SU-DHL-6 (cell line): ENCODE measurements around the gene MRPL2.
"Not testable (repeated sequence)": the region's sequence is repeated elsewhere in the genome, so short reads cannot be mapped to it uniquely, and the experiment has no call there.

Experiments used
- H2AFZ ChIP-seq: fragments of 200-600 bp; sonication (generic); 2 replicates; pipeline ENCODE4 v1.6.1; 2014; ENCODE audit warnings: low read depth, mild to moderate bottlenecking, moderate library complexity, mixed read lengths, antibody characterized with exemption, low read length; ENCODE audit not compliant: severe bottlenecking
- H3F3A ChIP-seq: fragments of 200-600 bp; shearing (Covaris generic); 2 replicates; pipeline ENCODE4 v1.6.0; 2016; ENCODE audit warnings: antibody characterized with exemption, mild to moderate bottlenecking; ENCODE audit not compliant: insufficient read depth
- H3K27ac ChIP-seq: fragments of 200-600 bp; sonication (generic); 2 replicates; pipeline ENCODE4 v1.5.1; 2016; ENCODE audit warnings: low read depth, mild to moderate bottlenecking, low read length, moderate library complexity, mixed read lengths
- H3K27me3 ChIP-seq: fragments of 200-600 bp; sonication (generic), shearing (Covaris generic); 2 replicates; pipeline ENCODE4 v1.6.0; 2014; ENCODE audit warnings: mild to moderate bottlenecking, low read length
- H3K36me3 ChIP-seq: fragments of 200-600 bp; sonication (generic); 2 replicates; pipeline ENCODE4 v1.6.1; 2014; ENCODE audit warnings: mild to moderate bottlenecking, low read length, mixed read lengths
- H3K4me2 ChIP-seq: fragments of 300-600, 200-600 bp; shearing (Covaris generic), sonication (generic); 2 replicates; pipeline ENCODE4 v1.6.0; 2014; ENCODE audit warnings: low read length, low read depth, mild to moderate bottlenecking; ENCODE audit not compliant: poor library complexity, severe bottlenecking
- H3K4me3 ChIP-seq: fragments of 200-600 bp; sonication (generic); 2 replicates; pipeline ENCODE4 v1.5.1; 2014; ENCODE audit warnings: antibody characterized with exemption, low read length, mild to moderate bottlenecking, mixed read lengths; ENCODE audit not compliant: insufficient read depth, poor library complexity, severe bottlenecking
- H3K79me2 ChIP-seq: fragments of 200-600 bp; sonication (generic); 2 replicates; pipeline ENCODE4 v1.6.1; 2014; ENCODE audit warnings: mild to moderate bottlenecking, low read length, moderate library complexity; ENCODE audit not compliant: insufficient read depth
- H3K9ac ChIP-seq: fragments of 200-600 bp; sonication (generic); 2 replicates; pipeline ENCODE4 v1.7.0; 2014; ENCODE audit warnings: mild to moderate bottlenecking, low read length
- H3K9me2 ChIP-seq: fragments of 200-600 bp; sonication (generic); replicated peaks from 2 replicates; pipeline ENCODE4 v1.6.1; 2014; ENCODE audit warnings: low read length; ENCODE audit not compliant: insufficient read depth
- H3K9me3 ChIP-seq: fragments of 200-600 bp; sonication (generic); 2 replicates; pipeline ENCODE4 v1.6.1; 2014; ENCODE audit warnings: low read length, mixed read lengths; ENCODE audit not compliant: insufficient read depth
- H4K20me1 ChIP-seq: fragments of 200-600 bp; sonication (generic); 2 replicates; pipeline ENCODE4 v1.6.1; 2014; ENCODE audit warnings: low read depth, mild to moderate bottlenecking, antibody characterized with exemption, low read length, moderate library complexity, mixed read lengths
- EZH2phosphoT487 ChIP-seq: fragments of 200-600 bp; sonication (generic), shearing (Covaris generic); conservative IDR thresholded peaks from 2 replicates; pipeline ENCODE4 v1.6.1; 2018; ENCODE audit warnings: mild to moderate bottlenecking, antibody characterized with exemption, low read length, moderate library complexity, mixed read lengths
- TF ChIP-seq, protein P1 (sequence below): fragments of 200-600 bp; sonication (generic); IDR thresholded peaks from one replicate; pipeline ENCODE4 v1.5.1; 2017; ENCODE audit warnings: antibody characterized with exemption, mild to moderate bottlenecking, low read length, moderate library complexity; ENCODE audit not compliant: insufficient read depth, poor library complexity, severe bottlenecking

MRPL2 gene

DNA sequence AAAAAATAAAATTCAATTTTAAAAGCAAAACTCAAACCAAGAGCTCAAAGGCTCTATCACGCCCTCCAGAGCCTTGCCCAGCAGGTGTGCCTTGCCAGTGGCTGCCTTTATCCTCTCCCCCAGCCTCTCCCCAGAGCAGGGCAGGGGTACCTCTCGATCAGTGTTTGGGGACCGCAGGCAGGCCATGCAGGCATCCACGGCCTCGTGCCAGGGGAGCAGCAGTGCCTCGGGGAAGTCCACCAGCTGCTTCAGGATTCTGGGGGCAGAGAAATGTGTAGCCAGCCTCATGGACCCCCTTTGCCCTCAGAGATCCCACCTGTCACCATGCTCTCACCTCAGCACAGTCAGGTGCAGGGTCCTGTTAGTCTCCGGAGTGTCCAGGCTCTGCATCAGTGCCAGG is 11.2 kb downstream of the MRPL2 start:
- Histone ChIP-seq H3K79me2 (no peaks in the 10 kb centered on the region; the same call in 1 of the 2 replicates), H3K36me3 (no peaks in the 10 kb centered on the region), H3K9me3 (no peaks in the 10 kb centered on the region), H3K9me2 (no peaks in the 10 kb centered on the region), H3F3A (peaks cover 6% of the 10 kb centered on the region; the same call in 1 of the 2 replicates), H3K4me3 (no peak overlapping the region), H3K27ac (no peak overlapping the region), H4K20me1 (no peaks in the 10 kb centered on the region), H2AFZ (no peak overlapping the region), H3K9ac (no peak overlapping the region), H3K27me3 (no peaks in the 10 kb centered on the region), H3K4me2 (no peak overlapping the region)
- no peak for TF ChIP-seq EZH2phosphoT487
- TF ChIP-seq, protein P1, sequence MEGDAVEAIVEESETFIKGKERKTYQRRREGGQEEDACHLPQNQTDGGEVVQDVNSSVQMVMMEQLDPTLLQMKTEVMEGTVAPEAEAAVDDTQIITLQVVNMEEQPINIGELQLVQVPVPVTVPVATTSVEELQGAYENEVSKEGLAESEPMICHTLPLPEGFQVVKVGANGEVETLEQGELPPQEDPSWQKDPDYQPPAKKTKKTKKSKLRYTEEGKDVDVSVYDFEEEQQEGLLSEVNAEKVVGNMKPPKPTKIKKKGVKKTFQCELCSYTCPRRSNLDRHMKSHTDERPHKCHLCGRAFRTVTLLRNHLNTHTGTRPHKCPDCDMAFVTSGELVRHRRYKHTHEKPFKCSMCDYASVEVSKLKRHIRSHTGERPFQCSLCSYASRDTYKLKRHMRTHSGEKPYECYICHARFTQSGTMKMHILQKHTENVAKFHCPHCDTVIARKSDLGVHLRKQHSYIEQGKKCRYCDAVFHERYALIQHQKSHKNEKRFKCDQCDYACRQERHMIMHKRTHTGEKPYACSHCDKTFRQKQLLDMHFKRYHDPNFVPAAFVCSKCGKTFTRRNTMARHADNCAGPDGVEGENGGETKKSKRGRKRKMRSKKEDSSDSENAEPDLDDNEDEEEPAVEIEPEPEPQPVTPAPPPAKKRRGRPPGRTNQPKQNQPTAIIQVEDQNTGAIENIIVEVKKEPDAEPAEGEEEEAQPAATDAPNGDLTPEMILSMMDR: no peak

GRCh38 chr6:43045371-43045930 is 13.8 kb downstream of the MRPL2 start:
- Histone ChIP-seq H3K4me3 (no peak overlapping the region), H3K36me3 (no peaks in the 10 kb centered on the region), H4K20me1 (no peaks in the 10 kb centered on the region), H2AFZ (no peak overlapping the region), H3K79me2 (no peaks in the 10 kb centered on the region), H3K9me3 (no peaks in the 10 kb centered on the region), H3K27me3 (no peaks in the 10 kb centered on the region), H3F3A (peaks cover 6% of the 10 kb centered on the region; the same call in 1 of the 2 replicates), H3K9me2 (no peaks in the 10 kb centered on the region), H3K4me2 (no peak overlapping the region), H3K9ac (no peak overlapping the region), H3K27ac (no peak overlapping the region)
- TF ChIP-seq, protein P1: no peak
- TF ChIP-seq EZH2phosphoT487: no peak

- TF ChIP-seq EZH2phosphoT487: no peak
- TF ChIP-seq, protein P1: no peak
- no peak overlapping the region for H3K27ac ChIP-seq
- H4K20me1 ChIP-seq: no peaks in the 10 kb centered on the region
- no peaks in the 10 kb centered on the region for H3K79me2 ChIP-seq
- no peak overlapping the region for H3K9ac ChIP-seq
- peaks cover 6% of the 10 kb centered on the region; the same call in 1 of the 2 replicates for H3F3A ChIP-seq
- H3K36me3 ChIP-seq: no peaks in the 10 kb centered on the region
- no peak overlapping the region for H3K4me3 ChIP-seq
- H3K4me2 ChIP-seq: no peak overlapping the region
- H3K9me2 ChIP-seq: no peaks in the 10 kb centered on the region
- no peaks in the 10 kb centered on the region for H3K9me3 ChIP-seq
- no peaks in the 10 kb centered on the region for H3K27me3 ChIP-seq
- no peak overlapping the region for H2AFZ ChIP-seq
Observed at GRCh38 chr6:43043310-43043709, 15.9 kb downstream of the MRPL2 start.

- H3K27me3 ChIP-seq, H3F3A ChIP-seq, H4K20me1 ChIP-seq, H3K4me3 ChIP-seq, H3K27ac ChIP-seq, H3K9me2 ChIP-seq, H3K9me3 ChIP-seq, H3K79me2 ChIP-seq, H3K9ac ChIP-seq, H3K4me2 ChIP-seq, H2AFZ ChIP-seq, H3K36me3 ChIP-seq: not testable (repeated sequence)
Observed at GRCh38 chr6:43041475-43041874, 17.8 kb downstream of the MRPL2 start.
